CD4-positive, alpha-beta T cell treated with Interleukin-10 for 1 hour (primary cell): ENCODE results near the gene OR4E2.
"Not testable (repeated sequence)": the region's sequence is repeated elsewhere in the genome, so short reads cannot be mapped to it uniquely, and the experiment has no call there.

ENCODE experiments used
- DNase-seq: peaks from one replicate; pipeline ENCODE4 v3.0.0-alpha.2; 2020

The OR4E2 gene

GRCh38 chr14:21653331-21653885, at the start of gene OR4E2:
Gene OR4E2 (plus strand): TSS chr14:21653835. CDS start chr14:21665083, 11,248 bp downstream.
- no peak for DNase-seq

- DNase-seq: no peak
Measured at GRCh38 chr14:21612324-21612723, 41.3 kb upstream of the OR4E2 start.

GRCh38 chr14:21614240-21614639, 39.4 kb upstream of the OR4E2 start:
- DNase-seq: no peak

GRCh38 chr14:21617614-21618013, 36.0 kb upstream of the OR4E2 start:
- DNase-seq: no peak

GRCh38 chr14:21626491-21627230, 27.0 kb upstream of the OR4E2 start:
- no peak for DNase-seq

- DNase-seq: not testable (repeated sequence)
Measured at GRCh38 chr14:21630503-21630902, 23.1 kb upstream of the OR4E2 start.

- DNase-seq: no peak
Measured at GRCh38 chr14:21631084-21631483, 22.6 kb upstream of the OR4E2 start.

GRCh38 chr14:21634840-21635239, 18.8 kb upstream of the OR4E2 start, which contains the start of gene OR10G2:
Gene OR10G2 (minus strand): TSS chr14:21634940. CDS start chr14:21634842, 98 bp downstream.
- no peak for DNase-seq

- DNase-seq: no peak
Measured at GRCh38 chr14:21642683-21643082, 11.0 kb upstream of the OR4E2 start.

GRCh38 chr14:21643407-21643806, 10.2 kb upstream of the OR4E2 start:
- no peak for DNase-seq

- DNase-seq: no peak
Measured at GRCh38 chr14:21647380-21647779, 6.3 kb upstream of the OR4E2 start.

GRCh38 chr14:21652209-21652808, 1.3 kb upstream of the OR4E2 start:
- no peak for DNase-seq

GRCh38 chr14:21654215-21654614, 580 bp downstream of the OR4E2 start:
- no peak for DNase-seq

GRCh38 chr14:21656980-21657379, 3.3 kb downstream of the OR4E2 start:
- no peak for DNase-seq

- no peak for DNase-seq
Measured at GRCh38 chr14:21668377-21668776, 14.7 kb downstream of the OR4E2 start.

- DNase-seq: no peak
Measured at GRCh38 chr14:21669284-21669683, 15.6 kb downstream of the OR4E2 start.

GRCh38 chr14:21671371-21671770, 17.7 kb downstream of the OR4E2 start:
- no peak for DNase-seq

- DNase-seq: no peak
Measured at GRCh38 chr14:21672116-21672515, 18.5 kb downstream of the OR4E2 start.

GRCh38 chr14:21673718-21674117, 20.1 kb downstream of the OR4E2 start, which contains the start of gene OR4E1:
Gene OR4E1 (minus strand): TSS chr14:21673818. CDS start chr14:21670935, 2,883 bp downstream.
- no peak for DNase-seq

- no peak for DNase-seq
Measured at GRCh38 chr14:21675566-21675965, 21.9 kb downstream of the OR4E2 start.

GRCh38 chr14:21680072-21680471, 26.4 kb downstream of the OR4E2 start:
- DNase-seq: no peak

- DNase-seq: no peak
Measured at GRCh38 chr14:21686468-21686867, 32.8 kb downstream of the OR4E2 start.

GRCh38 chr14:21694425-21694824, 40.8 kb downstream of the OR4E2 start:
- no peak for DNase-seq

- DNase-seq: not testable (repeated sequence)
Measured at GRCh38 chr14:21697662-21698061, 44.0 kb downstream of the OR4E2 start.
